WTC11 (cell line): ENCODE results near the gene CCDC183. TPM values are rescaled to one million over a fixed set of nuclear protein-coding genes. Genes with fewer than 3 reads are reported as not detected.
A peak's percentile ranks its signal among the peaks of the same experiment; 100 is the strongest.

Experiments used
- ATAC-seq: fragments of 200-7000 bp; cut with Tn5 transposase; 2 replicates; pipeline ENCODE4 v1.10.0; 2021; ENCODE audit warnings: mild to moderate bottlenecking, moderate library complexity
- CTCF ChIA-PET: fragments of 300-600 bp; sonication (Branson Sonifier 250); formaldehyde crosslinking; loops from one replicate; lab custom pipeline; 2021; ENCODE audit warnings: antibody characterized with exemption; lab: Charles Lee
- POLR2A ChIA-PET: fragments of 350-600 bp; sonication (Branson Sonifier 250); formaldehyde crosslinking; loops from one replicate; lab custom pipeline; 2021; ENCODE audit warnings: antibody characterized with exemption; lab: Charles Lee
- DNase-seq: peaks from one replicate; pipeline ENCODE4 v3.0.0; 2021; ENCODE audit warnings: low spot score
- H3K27ac Mint-ChIP-seq: 2 replicates; pipeline ENCODE4 v1.8.0; 2021; ENCODE audit warnings: mixed read lengths
- H3K27me3 Mint-ChIP-seq: 2 replicates; pipeline ENCODE4 v1.8.0; 2021; ENCODE audit warnings: low read depth, mild to moderate bottlenecking, moderate library complexity, mixed read lengths
- H3K36me3 Mint-ChIP-seq: 2 replicates; pipeline ENCODE4 v1.8.0; 2021; ENCODE audit warnings: mixed read lengths
- H3K4me1 Mint-ChIP-seq: 2 replicates; pipeline ENCODE4 v1.8.0; 2022; ENCODE audit warnings: mixed read lengths
- H3K4me3 Mint-ChIP-seq: 2 replicates; pipeline ENCODE4 v1.8.0; 2021; ENCODE audit warnings: mild to moderate bottlenecking, moderate library complexity, mixed read lengths
- H3K9me3 Mint-ChIP-seq: 2 replicates; pipeline ENCODE4 v1.8.0; 2021; ENCODE audit warnings: mixed read lengths
- CBFB ChIP-seq: sonication (generic); formaldehyde crosslinking; IDR thresholded peaks from 2 replicates; pipeline ENCODE4 v1.8.1; 2022; ENCODE audit warnings: mild to moderate bottlenecking, low read depth, missing genetic modification reagents
- EMX1 ChIP-seq: fragments of 250-450 bp; sonication (Bioruptor Pico); IDR thresholded peaks from 2 replicates; pipeline ENCODE4 v1.8.0; 2021; ENCODE audit warnings: mild to moderate bottlenecking
- ESRRA ChIP-seq: sonication (generic); formaldehyde crosslinking; IDR thresholded peaks from 2 replicates; pipeline ENCODE4 v1.8.1; 2022; ENCODE audit warnings: mild to moderate bottlenecking, missing genetic modification reagents, borderline replicate concordance
- HMGA2 ChIP-seq: fragments of 250-450 bp; sonication (Bioruptor Pico); IDR thresholded peaks from 2 replicates; pipeline ENCODE4 v1.4.0; 2021; ENCODE audit warnings: mild to moderate bottlenecking, moderate library complexity
- NR3C1 ChIP-seq: sonication (generic); formaldehyde crosslinking; conservative IDR thresholded peaks from 2 replicates; pipeline ENCODE4 v1.8.1; 2023; ENCODE audit warnings: low read depth, mild to moderate bottlenecking, missing genetic modification reagents
- SMAD3 ChIP-seq: sonication (generic); formaldehyde crosslinking; IDR thresholded peaks from 2 replicates; pipeline ENCODE4 v1.8.0; 2022; ENCODE audit warnings: missing genetic modification reagents, mild to moderate bottlenecking, borderline replicate concordance
- ZNF396 ChIP-seq: fragments of 250-450 bp; sonication (Bioruptor Pico); IDR thresholded peaks from 2 replicates; pipeline ENCODE4 v1.8.0; 2021; ENCODE audit warnings: mild to moderate bottlenecking, moderate library complexity, borderline replicate concordance
- total RNA-seq: library from RNA; stranded (reverse); gene quantifications from 3 replicates; pipeline ENCODE4 v1.2.3, GENCODE V29; 2021
- TF ChIP-seq, protein P1 (sequence below): fragments of 250-450 bp; sonication (Bioruptor Pico); conservative IDR thresholded peaks from 2 replicates; pipeline ENCODE4 v1.9.0; 2021; ENCODE audit warnings: mild to moderate bottlenecking
- TF ChIP-seq, protein P2 (sequence below): fragments of 250-450 bp; sonication (Bioruptor Pico); IDR thresholded peaks from 2 replicates; pipeline ENCODE4 v1.9.0; 2021; ENCODE audit warnings: mild to moderate bottlenecking
- TF ChIP-seq, protein P3 (sequence below): sonication (generic); formaldehyde crosslinking; IDR thresholded peaks from 2 replicates; pipeline ENCODE4 v1.8.0; 2022; ENCODE audit warnings: mild to moderate bottlenecking, missing genetic modification reagents
- TF ChIP-seq, protein P4 (sequence below): sonication (generic); formaldehyde crosslinking; IDR thresholded peaks from 2 replicates; pipeline ENCODE4 v1.8.0; 2022; ENCODE audit warnings: mild to moderate bottlenecking, missing genetic modification reagents
- TF ChIP-seq, protein P5 (sequence below): sonication (generic); formaldehyde crosslinking; IDR thresholded peaks from 2 replicates; pipeline ENCODE4 v1.8.1; 2022; ENCODE audit warnings: low read depth, missing genetic modification reagents, borderline replicate concordance
- TF ChIP-seq, protein P6 (sequence below): sonication (generic); formaldehyde crosslinking; IDR thresholded peaks from 2 replicates; pipeline ENCODE4 v1.8.1; 2022; ENCODE audit warnings: mild to moderate bottlenecking, missing genetic modification reagents, moderate library complexity, borderline replicate concordance
- TF ChIP-seq, protein P7 (sequence below): sonication (generic); formaldehyde crosslinking; IDR thresholded peaks from 2 replicates; pipeline ENCODE4 v1.8.1; 2023; ENCODE audit warnings: mild to moderate bottlenecking, missing genetic modification reagents, moderate library complexity
- TF ChIP-seq, protein P8 (sequence below): fragments of 250-450 bp; sonication (Bioruptor Pico); IDR thresholded peaks from 2 replicates; pipeline ENCODE4 v2.1.2; 2022; ENCODE audit warnings: mild to moderate bottlenecking, moderate library complexity

CCDC183 gene
- total RNA-seq, 1 experiment from 2014 or later, result 2.1 TPM

DNA sequence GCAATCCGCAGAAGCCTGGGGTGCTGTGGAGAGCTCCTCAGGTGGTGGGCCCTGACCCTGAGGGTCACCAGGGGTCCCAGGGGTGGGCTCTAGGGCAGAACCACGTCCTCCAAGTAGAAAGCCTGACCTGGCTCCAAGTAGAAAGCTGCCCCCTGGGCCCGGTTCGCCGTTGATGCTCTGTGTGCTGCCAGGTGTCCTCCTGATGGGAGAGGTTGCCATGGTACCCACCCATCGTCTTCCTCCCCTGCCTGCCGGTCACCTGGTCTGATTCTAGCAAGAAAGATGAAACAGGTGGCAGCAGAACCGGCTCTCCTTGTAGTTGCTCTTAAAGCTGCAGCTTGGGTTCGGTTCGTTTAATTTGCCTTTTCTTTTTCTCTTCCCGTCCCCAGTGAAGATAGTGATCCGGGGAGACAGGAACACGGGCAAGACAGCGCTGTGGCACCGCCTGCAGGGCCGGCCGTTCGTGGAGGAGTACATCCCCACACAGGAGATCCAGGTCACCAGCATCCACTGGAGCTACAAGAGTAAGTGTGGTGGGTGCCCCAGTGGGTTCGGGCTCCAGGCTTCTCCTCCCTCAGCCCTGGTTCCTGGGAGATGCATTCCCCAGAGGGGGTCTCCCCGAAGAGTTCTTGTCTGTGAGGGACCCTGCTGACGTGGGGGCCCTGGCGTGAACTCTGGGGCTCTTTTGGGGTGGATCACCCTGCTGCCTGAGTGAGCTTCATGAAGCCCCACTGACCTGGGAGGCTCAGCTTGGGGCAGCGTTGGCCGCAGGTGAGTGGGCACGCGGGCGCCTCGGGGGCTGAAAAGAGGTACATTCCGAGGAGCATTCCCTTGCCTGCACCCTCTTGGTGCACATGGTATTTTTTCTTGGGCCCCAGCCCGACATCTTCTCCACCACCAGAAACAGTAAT lies 27.3 kb downstream of the CCDC183 start:
- DNase-seq, result peak; percentile 11
- no peak overlapping the region for H3K4me3 Mint-ChIP-seq
- no peak for ATAC-seq
- no peaks in the 10 kb centered on the region for H3K27me3 Mint-ChIP-seq
- peak overlapping the region; percentile 53; the same call in 1 of the 2 replicates for H3K27ac Mint-ChIP-seq
- H3K9me3 Mint-ChIP-seq, result no peaks in the 10 kb centered on the region
- peaks cover 2% of the 10 kb centered on the region; the same call in 1 of the 2 replicates for H3K36me3 Mint-ChIP-seq
- TF ChIP-seq HMGA2 (no peak), CBFB (CRISPR knock-in tag) (no peak), ZNF396 (CRISPR knock-in tag) (no peak), ESRRA (no peak), SMAD3 (CRISPR knock-in tag) (no peak), EMX1 (CRISPR knock-in tag) (no peak), NR3C1 (CRISPR knock-in tag) (no peak)
- TF ChIP-seq, protein P1, sequence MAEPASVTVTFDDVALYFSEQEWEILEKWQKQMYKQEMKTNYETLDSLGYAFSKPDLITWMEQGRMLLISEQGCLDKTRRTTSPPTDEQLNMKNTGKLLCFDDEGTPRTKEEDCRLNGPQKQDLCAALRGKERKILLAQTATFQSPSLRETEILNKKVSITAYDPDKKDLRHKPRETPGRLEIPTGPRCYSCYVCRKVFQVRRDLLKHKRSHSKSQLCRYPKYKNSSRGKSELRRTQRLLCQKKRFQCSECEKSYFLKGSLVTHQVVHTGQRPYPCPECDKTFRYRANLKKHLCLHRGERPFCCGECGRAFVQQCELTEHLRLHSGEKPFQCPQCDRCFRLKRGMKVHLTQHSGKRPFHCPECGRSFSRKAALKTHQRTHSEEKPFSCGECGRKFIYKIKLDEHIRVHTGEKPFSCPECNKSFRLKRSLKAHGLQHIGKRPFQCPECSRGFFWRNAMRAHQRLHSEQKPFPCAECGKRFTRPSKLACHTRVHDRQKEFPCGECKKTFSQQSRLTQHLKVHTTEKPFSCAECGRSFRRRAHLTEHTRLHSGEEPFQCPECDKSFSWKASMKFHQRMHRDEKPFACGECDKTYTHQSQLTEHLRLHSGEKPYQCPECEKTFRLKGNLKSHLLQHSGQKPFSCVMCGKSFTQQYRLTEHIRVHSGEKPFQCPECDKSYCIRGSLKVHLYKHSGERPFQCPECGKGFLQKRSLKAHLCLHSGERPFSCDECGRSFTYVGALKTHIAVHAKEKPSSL (CRISPR knock-in tag), result no peak
- TF ChIP-seq, protein P2, sequence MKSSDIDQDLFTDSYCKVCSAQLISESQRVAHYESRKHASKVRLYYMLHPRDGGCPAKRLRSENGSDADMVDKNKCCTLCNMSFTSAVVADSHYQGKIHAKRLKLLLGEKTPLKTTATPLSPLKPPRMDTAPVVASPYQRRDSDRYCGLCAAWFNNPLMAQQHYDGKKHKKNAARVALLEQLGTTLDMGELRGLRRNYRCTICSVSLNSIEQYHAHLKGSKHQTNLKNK, result no peak
- TF ChIP-seq, protein P3, sequence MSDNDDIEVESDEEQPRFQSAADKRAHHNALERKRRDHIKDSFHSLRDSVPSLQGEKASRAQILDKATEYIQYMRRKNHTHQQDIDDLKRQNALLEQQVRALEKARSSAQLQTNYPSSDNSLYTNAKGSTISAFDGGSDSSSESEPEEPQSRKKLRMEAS, result no peak
- peaks cover 14% of the 10 kb centered on the region for H3K4me1 Mint-ChIP-seq
- CTCF ChIA-PET, result interaction anchor here (1.1 to 5.8 kb wide), 8 partner anchors 12 to 212 kb away, joined by 3 to 64 read pairs (median 8); partner anchors contain the start of genes AJM1, RABL6, TMEM141 and TRAF2
- POLR2A ChIA-PET, result interaction anchor here (0.6 to 1.5 kb wide), 4 partner anchors 16 to 54 kb away, joined by 3 to 5 read pairs (median 4); partner anchors contain the start of gene RABL6

DNA sequence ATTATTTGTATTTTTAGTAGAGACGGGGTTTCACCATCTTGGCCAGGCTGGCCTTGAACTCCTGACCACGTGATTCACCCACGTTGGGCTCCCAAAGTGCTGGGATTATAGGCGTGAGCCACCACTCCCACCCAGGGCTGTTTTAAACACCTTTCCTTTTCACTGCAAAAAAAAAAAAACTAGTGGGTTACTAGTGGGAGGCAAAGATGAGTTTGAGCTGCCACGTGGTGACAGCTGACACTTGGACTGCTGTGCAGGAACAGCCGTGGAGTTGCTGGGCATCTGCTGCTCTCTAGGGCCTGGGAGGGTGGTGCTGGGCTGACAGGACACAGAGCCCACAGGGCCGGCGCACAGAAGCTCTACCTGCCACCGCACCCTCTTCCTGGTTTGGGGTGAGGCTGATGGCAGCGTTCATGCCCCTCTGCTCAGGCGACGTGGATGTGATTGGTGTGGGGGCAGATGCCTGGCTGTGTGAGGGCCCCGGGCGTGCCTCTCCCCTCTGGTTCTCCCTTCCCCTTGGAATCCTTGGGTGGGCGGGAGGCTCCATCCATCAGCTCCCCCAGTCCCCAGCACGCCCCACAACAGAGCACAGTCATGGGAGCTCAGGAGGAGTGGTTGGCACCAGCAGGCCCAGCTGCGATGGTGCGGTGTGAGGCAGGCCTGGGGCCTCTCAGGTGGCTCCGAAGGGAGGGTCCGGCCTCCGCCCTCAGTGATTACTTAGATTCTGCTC lies 28.5 kb downstream of the CCDC183 start:
- ATAC-seq, result no peak
- POLR2A ChIA-PET, result no interaction called here
- CTCF ChIA-PET, result interaction anchor here (0.9 to 5.8 kb wide), 6 partner anchors 18 to 222 kb away, joined by 3 to 64 read pairs (median 3); partner anchors contain the start of genes AJM1 and TRAF2
- Mint-ChIP-seq H3K27me3 (no peaks in the 10 kb centered on the region), H3K9me3 (no peaks in the 10 kb centered on the region), H3K27ac (no peak overlapping the region), H3K4me1 (peaks cover 14% of the 10 kb centered on the region), H3K4me3 (no peak overlapping the region), H3K36me3 (peaks cover 12% of the 10 kb centered on the region)
- peak; percentile 7 for DNase-seq
- TF ChIP-seq, protein P4, sequence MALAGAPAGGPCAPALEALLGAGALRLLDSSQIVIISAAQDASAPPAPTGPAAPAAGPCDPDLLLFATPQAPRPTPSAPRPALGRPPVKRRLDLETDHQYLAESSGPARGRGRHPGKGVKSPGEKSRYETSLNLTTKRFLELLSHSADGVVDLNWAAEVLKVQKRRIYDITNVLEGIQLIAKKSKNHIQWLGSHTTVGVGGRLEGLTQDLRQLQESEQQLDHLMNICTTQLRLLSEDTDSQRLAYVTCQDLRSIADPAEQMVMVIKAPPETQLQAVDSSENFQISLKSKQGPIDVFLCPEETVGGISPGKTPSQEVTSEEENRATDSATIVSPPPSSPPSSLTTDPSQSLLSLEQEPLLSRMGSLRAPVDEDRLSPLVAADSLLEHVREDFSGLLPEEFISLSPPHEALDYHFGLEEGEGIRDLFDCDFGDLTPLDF, result no peak
- TF ChIP-seq, all 79 proteins: peak for 0

DNA sequence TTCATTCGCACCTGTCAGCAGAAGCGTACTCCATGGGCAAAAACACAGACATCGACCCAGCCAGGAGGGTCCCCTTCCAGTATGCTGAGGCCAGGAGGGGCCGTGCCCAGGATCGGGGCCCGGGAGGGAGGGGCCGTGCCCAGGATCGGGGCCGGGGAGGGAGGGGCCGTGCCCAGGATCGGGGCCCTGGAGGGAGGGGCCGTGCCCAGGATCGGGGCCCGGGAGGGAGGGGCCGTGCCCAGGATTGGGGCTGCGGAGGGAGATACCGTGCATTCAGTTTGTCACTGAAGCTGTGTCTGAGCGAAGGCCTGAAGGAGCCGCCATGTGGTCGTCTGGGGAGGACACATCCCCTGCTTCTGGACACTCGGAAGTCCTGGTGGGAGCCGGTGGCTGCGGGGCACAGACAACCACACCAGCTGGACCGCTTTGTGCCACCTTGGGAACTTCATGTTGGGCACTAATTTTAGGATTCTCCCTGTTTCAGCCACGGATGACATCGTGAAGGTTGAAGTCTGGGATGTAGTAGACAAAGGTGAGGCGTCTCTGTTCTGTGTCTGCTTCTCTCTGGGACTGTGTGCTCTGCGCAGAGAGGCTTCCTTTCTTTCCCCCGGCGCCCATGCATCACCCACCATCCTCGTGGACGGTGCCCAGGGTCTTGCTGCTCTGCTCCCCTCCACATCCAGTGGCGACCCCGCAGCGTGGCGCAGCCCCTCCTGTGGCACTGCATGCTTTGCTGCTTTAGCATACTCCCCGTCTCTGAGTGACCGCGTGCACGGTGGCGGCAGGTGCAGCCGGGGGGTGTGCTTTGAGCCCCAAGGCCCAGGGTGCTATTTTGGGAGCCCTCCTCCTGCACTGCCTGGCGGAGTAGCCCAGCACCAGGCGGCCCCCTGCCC lies 29.4 kb downstream of the CCDC183 start:
- CTCF ChIA-PET, result interaction anchor here (0.9 to 1.6 kb wide), 4 partner anchors 22 to 221 kb away, joined by 3 read pairs; no protein-coding TSS in a partner anchor
- Mint-ChIP-seq H3K27me3 (no peaks in the 10 kb centered on the region), H3K9me3 (no peaks in the 10 kb centered on the region), H3K4me1 (peaks cover 12% of the 10 kb centered on the region), H3K36me3 (peaks cover 13% of the 10 kb centered on the region), H3K27ac (no peak overlapping the region), H3K4me3 (no peak overlapping the region)
- no peak for ATAC-seq
- POLR2A ChIA-PET, result no interaction called here
- TF ChIP-seq, protein P5, sequence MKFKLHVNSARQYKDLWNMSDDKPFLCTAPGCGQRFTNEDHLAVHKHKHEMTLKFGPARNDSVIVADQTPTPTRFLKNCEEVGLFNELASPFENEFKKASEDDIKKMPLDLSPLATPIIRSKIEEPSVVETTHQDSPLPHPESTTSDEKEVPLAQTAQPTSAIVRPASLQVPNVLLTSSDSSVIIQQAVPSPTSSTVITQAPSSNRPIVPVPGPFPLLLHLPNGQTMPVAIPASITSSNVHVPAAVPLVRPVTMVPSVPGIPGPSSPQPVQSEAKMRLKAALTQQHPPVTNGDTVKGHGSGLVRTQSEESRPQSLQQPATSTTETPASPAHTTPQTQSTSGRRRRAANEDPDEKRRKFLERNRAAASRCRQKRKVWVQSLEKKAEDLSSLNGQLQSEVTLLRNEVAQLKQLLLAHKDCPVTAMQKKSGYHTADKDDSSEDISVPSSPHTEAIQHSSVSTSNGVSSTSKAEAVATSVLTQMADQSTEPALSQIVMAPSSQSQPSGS (CRISPR knock-in tag), result no peak
- TF ChIP-seq, protein P6, sequence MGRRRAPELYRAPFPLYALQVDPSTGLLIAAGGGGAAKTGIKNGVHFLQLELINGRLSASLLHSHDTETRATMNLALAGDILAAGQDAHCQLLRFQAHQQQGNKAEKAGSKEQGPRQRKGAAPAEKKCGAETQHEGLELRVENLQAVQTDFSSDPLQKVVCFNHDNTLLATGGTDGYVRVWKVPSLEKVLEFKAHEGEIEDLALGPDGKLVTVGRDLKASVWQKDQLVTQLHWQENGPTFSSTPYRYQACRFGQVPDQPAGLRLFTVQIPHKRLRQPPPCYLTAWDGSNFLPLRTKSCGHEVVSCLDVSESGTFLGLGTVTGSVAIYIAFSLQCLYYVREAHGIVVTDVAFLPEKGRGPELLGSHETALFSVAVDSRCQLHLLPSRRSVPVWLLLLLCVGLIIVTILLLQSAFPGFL (CRISPR knock-in tag), result no peak
- no peak for TF ChIP-seq ESRRA
- TF ChIP-seq, protein P7, sequence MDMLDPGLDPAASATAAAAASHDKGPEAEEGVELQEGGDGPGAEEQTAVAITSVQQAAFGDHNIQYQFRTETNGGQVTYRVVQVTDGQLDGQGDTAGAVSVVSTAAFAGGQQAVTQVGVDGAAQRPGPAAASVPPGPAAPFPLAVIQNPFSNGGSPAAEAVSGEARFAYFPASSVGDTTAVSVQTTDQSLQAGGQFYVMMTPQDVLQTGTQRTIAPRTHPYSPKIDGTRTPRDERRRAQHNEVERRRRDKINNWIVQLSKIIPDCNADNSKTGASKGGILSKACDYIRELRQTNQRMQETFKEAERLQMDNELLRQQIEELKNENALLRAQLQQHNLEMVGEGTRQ (CRISPR knock-in tag), result no peak
- TF ChIP-seq, protein P2, result no peak
- TF ChIP-seq, protein P8, sequence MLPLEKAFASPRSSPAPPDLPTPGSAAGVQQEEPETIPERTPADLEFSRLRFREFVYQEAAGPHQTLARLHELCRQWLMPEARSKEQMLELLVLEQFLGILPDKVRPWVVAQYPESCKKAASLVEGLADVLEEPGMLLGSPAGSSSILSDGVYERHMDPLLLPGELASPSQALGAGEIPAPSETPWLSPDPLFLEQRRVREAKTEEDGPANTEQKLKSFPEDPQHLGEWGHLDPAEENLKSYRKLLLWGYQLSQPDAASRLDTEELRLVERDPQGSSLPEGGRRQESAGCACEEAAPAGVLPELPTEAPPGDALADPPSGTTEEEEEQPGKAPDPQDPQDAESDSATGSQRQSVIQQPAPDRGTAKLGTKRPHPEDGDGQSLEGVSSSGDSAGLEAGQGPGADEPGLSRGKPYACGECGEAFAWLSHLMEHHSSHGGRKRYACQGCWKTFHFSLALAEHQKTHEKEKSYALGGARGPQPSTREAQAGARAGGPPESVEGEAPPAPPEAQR, result no peak
- DNase-seq, result peak; percentile 23
